Endothelial cell of umbilical vein (primary cell): ENCODE measurements around the gene TDRKH. TPM values are rescaled to one million over a fixed set of nuclear protein-coding genes. Genes with fewer than 3 reads are reported as not detected.

Experiments used
- BruUV-seq: library from RNA; stranded (reverse); fragments of 400-500 nt; replicated peaks from 2 replicates; lab custom pipeline; 2021; lab: Mats Ljungman, UMichigan
- CTCF ChIA-PET: fragments of 300-600, 350-600 bp; sonication (Branson Sonifier 250); formaldehyde crosslinking; loops from one replicate; lab custom pipeline; 2021; ENCODE audit warnings: antibody characterized with exemption, inconsistent platforms; lab: Charles Lee
- POLR2A ChIA-PET: fragments of 300-600, 350-600 bp; sonication (Branson Sonifier 250); formaldehyde crosslinking; loops from one replicate; lab custom pipeline; 2021; ENCODE audit warnings: antibody characterized with exemption, inconsistent platforms; lab: Charles Lee
- DNase-seq: peaks from one replicate; pipeline ENCODE4 v3.0.0-alpha.2; 2011; ENCODE audit warnings: low read depth, low spot score
- FAIRE-seq: peaks from 2 replicates; lab custom pipeline; 2011; peaks lifted over from hg19 to GRCh38; lab: Jason Lieb, UNC
- H2AFZ ChIP-seq: 2 replicates; pipeline ENCODE4 v1.6.0; 2012; ENCODE audit warnings: low read depth, low read length, control low read depth, inconsistent platforms
- H3K27ac ChIP-seq: 2 replicates; pipeline ENCODE4 v1.5.1; 2011; ENCODE audit warnings: low read depth, mild to moderate bottlenecking, control low read depth, low read length, moderate library complexity; ENCODE audit not compliant: insufficient read depth
- H3K27me3 ChIP-seq, 2 experiments: 2 replicates each; pipeline versions ENCODE4 v1.6.0 to v1.6.1; 2011; ENCODE audit warnings: low read length in 2 of 2, mixed read lengths in 1 of 2; ENCODE audit not compliant: control insufficient read depth in 2 of 2, insufficient read depth in 2 of 2
- H3K36me3 ChIP-seq, 2 experiments: 2 replicates in 1 of 2; 3 replicates in 1 of 2; pipeline ENCODE4 v1.5.1; 2011; ENCODE audit warnings: low read length in 2 of 2, mild to moderate bottlenecking in 1 of 2, moderate library complexity in 1 of 2; ENCODE audit not compliant: control insufficient read depth in 2 of 2, insufficient read depth in 2 of 2; ENCODE audit errors: extremely low read depth in 1 of 2
- H3K4me1 ChIP-seq: 3 replicates; pipeline ENCODE4 v1.5.1; 2011; ENCODE audit warnings: mild to moderate bottlenecking, low read length; ENCODE audit not compliant: control insufficient read depth, insufficient read depth; ENCODE audit errors: extremely low read depth
- H3K4me2 ChIP-seq: 2 replicates; pipeline ENCODE4 v1.6.1; 2011; ENCODE audit warnings: low read length, control low read depth, mixed read lengths; ENCODE audit not compliant: insufficient read depth
- H3K4me3 ChIP-seq, 3 experiments: fragments of 200-600 bp in 1 of 3; sonication (generic), shearing (Covaris generic) in 1 of 3; replicated peaks in 1 of 3; 2 replicates each; pipeline ENCODE4 v1.5.1; 2011 to 2016; ENCODE audit warnings: control low read depth in 3 of 3, low read length in 3 of 3, mild to moderate bottlenecking in 2 of 3, inconsistent platforms in 1 of 3, low read depth in 1 of 3, moderate library complexity in 1 of 3; ENCODE audit not compliant: insufficient read depth in 1 of 3
- H3K79me2 ChIP-seq: 2 replicates; pipeline ENCODE4 v1.6.0; 2012; ENCODE audit warnings: low read length, inconsistent platforms; ENCODE audit not compliant: control insufficient read depth, insufficient read depth
- H3K9ac ChIP-seq: replicated peaks from 2 replicates; pipeline ENCODE3; 2011; ENCODE audit warnings: low read length, control low read depth; ENCODE audit not compliant: insufficient read depth; ENCODE audit errors: extremely low read depth
- H3K9me1 ChIP-seq: replicated peaks from 3 replicates; pipeline ENCODE4 v1.6.0; 2011; ENCODE audit warnings: mild to moderate bottlenecking, low read length; ENCODE audit not compliant: control insufficient read depth, insufficient read depth; ENCODE audit errors: extremely low read depth
- H3K9me3 ChIP-seq: replicated peaks from 2 replicates; pipeline ENCODE4 v1.5.1; 2012; ENCODE audit warnings: low read length, inconsistent platforms; ENCODE audit not compliant: control insufficient read depth, insufficient read depth
- H4K20me1 ChIP-seq: replicated peaks from 2 replicates; pipeline ENCODE3; 2011; ENCODE audit warnings: mild to moderate bottlenecking, low read length; ENCODE audit not compliant: control insufficient read depth, insufficient read depth; ENCODE audit errors: extremely low read depth
- EZH2 ChIP-seq: IDR thresholded peaks from 2 replicates; pipeline ENCODE4 v1.6.1; 2012; ENCODE audit warnings: borderline replicate concordance, low read depth, mild to moderate bottlenecking, moderate library complexity, low read length, inconsistent platforms; ENCODE audit not compliant: severe bottlenecking
- FOS ChIP-seq: IDR thresholded peaks from 2 replicates; pipeline ENCODE4 v1.6.1; 2011; ENCODE audit warnings: mild to moderate bottlenecking, low read length, moderate library complexity, borderline replicate concordance; ENCODE audit not compliant: insufficient read depth
- GATA2 ChIP-seq: IDR thresholded peaks from 2 replicates; pipeline ENCODE4 v1.7.0; 2011; ENCODE audit warnings: low read depth, mild to moderate bottlenecking, moderate library complexity, mixed read lengths, low read length; ENCODE audit not compliant: insufficient read length, insufficient read depth
- JUN ChIP-seq: IDR thresholded peaks from 2 replicates; pipeline ENCODE4 v1.6.1; 2011; ENCODE audit warnings: borderline replicate concordance, low read depth; ENCODE audit not compliant: insufficient read length, insufficient read depth
- MYC ChIP-seq: IDR thresholded peaks from one replicate; pipeline ENCODE4 v1.6.1; 2011; ENCODE audit warnings: mild to moderate bottlenecking, low read depth, low read length
- POLR2A ChIP-seq: IDR thresholded peaks from 2 replicates; pipeline ENCODE4 v1.6.1; 2012; ENCODE audit warnings: low read depth, mild to moderate bottlenecking, control low read depth, low read length
- POLR2AphosphoS5 ChIP-seq: IDR thresholded peaks from 2 replicates; pipeline ENCODE4 v1.6.1; 2012; ENCODE audit warnings: low read depth, mild to moderate bottlenecking, control low read depth, low read length, moderate library complexity; ENCODE audit not compliant: insufficient read depth
- dilution Hi-C: fragments of 300-500 bp; cut with MboI; formaldehyde crosslinking; loops from one replicate; pipeline ENCODE4 v1.15.0; 2019; ENCODE audit warnings: low sequenced_read_pairs; ENCODE audit not compliant: extremely low pct_ligation_motif_present
- intact Hi-C: fragments of 100-400 bp; cut with micrococcal nuclease; formaldehyde crosslinking; loops from one replicate; pipeline ENCODE4 v1.10.0; 2022
- polyA plus RNA-seq, 4 experiments: library from polyadenylated mRNA; depleted of rRNA in 3 of 4; stranded (reverse) in 3 of 4; unstranded in 1 of 4; fragments of >200 nt; gene quantifications; 2 replicates each; pipeline versions ENCODE4 v1.2.1 to v1.2.3, GENCODE V29; 2011 to 2012; ENCODE audit warnings: missing spikeins in 1 of 4
- total RNA-seq: library from RNA; stranded (reverse); gene quantifications from 2 replicates; pipeline ENCODE4 v1.2.3, GENCODE V29; 2021
- TF ChIP-seq, protein P1 (sequence below), 2 donors: IDR thresholded peaks; 1 replicate in 1 of 2; 2 replicates in 1 of 2; pipeline ENCODE4 v1.5.1; 2011; ENCODE audit warnings: low read length in 2 of 2, mild to moderate bottlenecking in 2 of 2, moderate library complexity in 2 of 2, control low read depth in 1 of 2, inconsistent platforms in 1 of 2, low read depth in 1 of 2; ENCODE audit not compliant: insufficient read depth in 1 of 2; ENCODE audit errors: extremely low read depth in 1 of 2
- TF ChIP-seq, protein P2 (sequence below): IDR thresholded peaks from 2 replicates; pipeline ENCODE4 v1.6.1; 2011; ENCODE audit not compliant: insufficient read depth, insufficient read length

TDRKH gene
- total and polyA plus RNA-seq, 2 donors (not counting 3 experiments of a cell fraction or from before 2014, with no cell fraction given), result 3.9 to 9.6 TPM

DNA sequence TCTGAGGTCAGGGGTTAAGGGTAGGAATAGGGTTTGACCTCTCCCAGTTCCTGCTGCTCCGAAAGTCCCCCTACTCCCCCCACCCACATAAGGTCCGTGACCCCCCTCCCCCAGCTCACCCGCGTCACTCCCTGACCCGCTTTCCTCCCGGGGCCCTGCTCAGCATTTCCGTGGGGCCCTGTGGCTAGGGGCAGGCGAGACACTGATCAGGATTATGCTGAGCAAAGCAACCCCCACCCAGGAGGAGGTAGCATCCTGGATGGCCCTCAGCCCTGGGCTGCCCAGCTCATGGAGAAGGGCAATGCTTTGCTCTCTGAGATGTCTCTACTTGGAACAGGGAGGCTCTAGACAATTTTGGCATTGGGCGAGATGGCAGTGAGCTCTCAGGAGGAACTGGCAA lies 37.6 kb upstream of the TDRKH start:
- ChIA-PET CTCF (interaction anchor here (1.2 kb wide), 1 partner anchor 9 kb away, joined by 6 read pairs; no protein-coding TSS in a partner anchor), POLR2A (no interaction called here)
- intact Hi-C loops, result loop anchor here (1.0 kb wide), 1 partner anchor 38 kb away; the partner anchor contains the start of gene TDRKH
- Histone ChIP-seq H3K79me2 (no peaks in the 10 kb centered on the region), H3K4me1 (peaks cover 11% of the 10 kb centered on the region), H3K9me1 (no peaks in the 10 kb centered on the region), H3K27me3 (peaks cover 0 to 3% of the 10 kb centered on the region in 2 experiments), H2AFZ (no peak overlapping the region), H3K36me3 (no peaks in the 10 kb centered on the region), H4K20me1 (no peaks in the 10 kb centered on the region), H3K9me3 (no peaks in the 10 kb centered on the region), H3K27ac (no peak overlapping the region), H3K4me3 (no peak overlapping the region), H3K9ac (no peak overlapping the region), H3K4me2 (no peak overlapping the region)
- FAIRE-seq, result no peak
- BruUV-seq, result no TSS peak
- dilution Hi-C loops, result no loop called here
- DNase-seq, result no peak
- TF ChIP-seq POLR2A (no peak), JUN (no peak), MYC (no peak), POLR2AphosphoS5 (no peak)

DNA sequence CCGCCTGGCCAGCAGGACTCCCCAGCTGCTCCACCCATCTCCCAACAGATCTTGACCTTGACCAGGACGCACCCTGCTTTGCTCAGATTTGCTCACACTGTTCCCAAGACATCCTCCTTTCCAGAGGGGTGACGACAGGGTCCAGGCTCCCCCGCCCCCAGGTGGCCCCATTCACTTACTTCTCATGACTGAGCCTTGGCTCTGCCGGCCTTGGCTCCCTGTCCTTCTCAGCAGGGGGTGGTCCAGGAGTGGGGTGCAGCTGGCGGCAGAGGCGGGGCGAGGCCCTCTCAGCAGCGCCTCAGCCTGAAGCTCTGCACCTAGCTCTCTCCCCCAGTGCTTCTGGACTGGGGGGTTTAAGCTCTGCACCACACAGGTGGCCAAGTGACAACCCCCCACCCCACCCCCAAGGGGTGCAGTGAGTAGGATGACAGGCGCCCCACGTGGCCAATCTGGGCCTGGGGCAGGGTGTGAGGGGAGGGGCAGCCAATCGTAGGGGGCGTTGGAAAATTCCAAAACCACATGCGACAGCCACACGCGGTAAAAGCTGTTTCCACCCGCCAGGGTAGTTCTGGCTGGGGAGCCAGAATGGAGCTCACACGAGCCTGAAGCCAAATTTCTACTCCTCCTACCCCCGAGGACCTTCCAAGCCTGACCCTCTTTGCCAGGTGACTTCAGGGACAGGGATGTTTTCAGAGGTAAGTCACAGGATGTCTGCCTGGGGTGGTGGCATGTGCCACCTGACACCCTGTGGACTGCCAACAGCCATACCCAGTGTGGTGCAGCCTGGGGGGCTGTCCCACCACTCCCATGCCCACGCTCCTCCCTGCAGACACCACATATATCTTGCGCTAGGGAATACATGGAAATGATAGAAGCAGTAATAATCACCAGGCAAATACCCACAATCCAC lies 35.7 kb upstream of the TDRKH start:
- TF ChIP-seq POLR2AphosphoS5 (no peak), FOS (no peak), JUN (no peak), EZH2 (no peak), GATA2 (no peak), POLR2A (no peak), MYC (no peak)
- TF ChIP-seq, protein P1, sequence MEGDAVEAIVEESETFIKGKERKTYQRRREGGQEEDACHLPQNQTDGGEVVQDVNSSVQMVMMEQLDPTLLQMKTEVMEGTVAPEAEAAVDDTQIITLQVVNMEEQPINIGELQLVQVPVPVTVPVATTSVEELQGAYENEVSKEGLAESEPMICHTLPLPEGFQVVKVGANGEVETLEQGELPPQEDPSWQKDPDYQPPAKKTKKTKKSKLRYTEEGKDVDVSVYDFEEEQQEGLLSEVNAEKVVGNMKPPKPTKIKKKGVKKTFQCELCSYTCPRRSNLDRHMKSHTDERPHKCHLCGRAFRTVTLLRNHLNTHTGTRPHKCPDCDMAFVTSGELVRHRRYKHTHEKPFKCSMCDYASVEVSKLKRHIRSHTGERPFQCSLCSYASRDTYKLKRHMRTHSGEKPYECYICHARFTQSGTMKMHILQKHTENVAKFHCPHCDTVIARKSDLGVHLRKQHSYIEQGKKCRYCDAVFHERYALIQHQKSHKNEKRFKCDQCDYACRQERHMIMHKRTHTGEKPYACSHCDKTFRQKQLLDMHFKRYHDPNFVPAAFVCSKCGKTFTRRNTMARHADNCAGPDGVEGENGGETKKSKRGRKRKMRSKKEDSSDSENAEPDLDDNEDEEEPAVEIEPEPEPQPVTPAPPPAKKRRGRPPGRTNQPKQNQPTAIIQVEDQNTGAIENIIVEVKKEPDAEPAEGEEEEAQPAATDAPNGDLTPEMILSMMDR (IDR thresholded peaks at IDR 0.05; ENCODE audit: extremely low read depth in 1 of 2, insufficient read depth in 1 of 2, low read depth in 1 of 2, low read length in 2 of 2), result no peak
- TF ChIP-seq, protein P2, sequence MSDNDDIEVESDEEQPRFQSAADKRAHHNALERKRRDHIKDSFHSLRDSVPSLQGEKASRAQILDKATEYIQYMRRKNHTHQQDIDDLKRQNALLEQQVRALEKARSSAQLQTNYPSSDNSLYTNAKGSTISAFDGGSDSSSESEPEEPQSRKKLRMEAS, result no peak
- BruUV-seq, result no TSS peak
- FAIRE-seq, result no peak

More for the DNA sequence above, 35.7 kb upstream of the TDRKH start:
- ChIA-PET CTCF (interaction anchor here (1.0 kb wide), 1 partner anchor 23 kb away, joined by 3 read pairs; no protein-coding TSS in a partner anchor), POLR2A (no interaction called here)
- H3K27ac ChIP-seq, result no peak overlapping the region
- no peak overlapping the region for H2AFZ ChIP-seq
- no peak overlapping the region for H3K9ac ChIP-seq
- no peaks in the 10 kb centered on the region for H3K79me2 ChIP-seq
- no peaks in the 10 kb centered on the region for H3K9me3 ChIP-seq
- no peak for DNase-seq
- dilution Hi-C loops (no loop called here), intact Hi-C loops (no loop called here)
- H3K4me1 ChIP-seq, result peaks cover 11% of the 10 kb centered on the region
- H3K36me3 ChIP-seq, result no peaks in the 10 kb centered on the region
- no peak overlapping the region for H3K4me3 ChIP-seq
- no peaks in the 10 kb centered on the region for H3K9me1 ChIP-seq
- no peaks in the 10 kb centered on the region for H4K20me1 ChIP-seq
- peaks cover 0 to 3% of the 10 kb centered on the region in 2 experiments for H3K27me3 ChIP-seq
- no peak overlapping the region for H3K4me2 ChIP-seq
